Astrocyte (in vitro differentiated cells and primary cell): ENCODE measurements around the gene MMP28. TPM values are rescaled to one million over a fixed set of nuclear protein-coding genes. Genes with fewer than 3 reads are reported as not detected.

Experiments
- DNase-seq: peaks from one replicate; pipeline ENCODE4 v3.0.0-alpha.2; 2010; ENCODE audit warnings: low read depth
- FAIRE-seq: peaks from 2 replicates; lab custom pipeline; 2011; peaks lifted over from hg19 to GRCh38; lab: Jason Lieb, UNC
- H2AFZ ChIP-seq: 2 replicates; pipeline ENCODE4 v1.6.0; 2012; ENCODE audit warnings: low read depth, low read length, inconsistent platforms
- H3K27ac ChIP-seq: 2 replicates; pipeline ENCODE4 v1.5.1; 2011; ENCODE audit warnings: low read depth, low read length, inconsistent platforms
- H3K27me3 ChIP-seq: 2 replicates; pipeline ENCODE4 v1.6.0; 2011; ENCODE audit warnings: low read length, inconsistent platforms; ENCODE audit not compliant: insufficient read depth
- H3K36me3 ChIP-seq: 2 replicates; pipeline ENCODE4 v1.5.1; 2011; ENCODE audit warnings: low read length, inconsistent platforms; ENCODE audit not compliant: insufficient read depth
- H3K4me1 ChIP-seq: 2 replicates; pipeline ENCODE4 v1.5.1; 2011; ENCODE audit warnings: low read length, inconsistent platforms; ENCODE audit not compliant: insufficient read depth
- H3K4me2 ChIP-seq: 2 replicates; pipeline ENCODE4 v1.6.0; 2012; ENCODE audit warnings: low read length, inconsistent platforms
- H3K4me3 ChIP-seq: 2 replicates; pipeline ENCODE4 v1.5.1; 2011; ENCODE audit warnings: low read depth, mild to moderate bottlenecking, low read length, inconsistent platforms; ENCODE audit not compliant: insufficient read depth
- H3K79me2 ChIP-seq: 2 replicates; pipeline ENCODE4 v1.6.0; 2012; ENCODE audit warnings: mild to moderate bottlenecking, low read length, inconsistent platforms; ENCODE audit not compliant: insufficient read depth
- H3K9ac ChIP-seq: 2 replicates; pipeline ENCODE4 v1.6.0; 2012; ENCODE audit warnings: mild to moderate bottlenecking, low read length, inconsistent platforms
- H3K9me3 ChIP-seq: 2 replicates; pipeline ENCODE4 v1.5.1; 2012; ENCODE audit warnings: low read depth, mild to moderate bottlenecking, low read length, inconsistent platforms; ENCODE audit not compliant: insufficient read depth
- H4K20me1 ChIP-seq: 2 replicates; pipeline ENCODE4 v1.6.0; 2012; ENCODE audit warnings: low read length, inconsistent platforms; ENCODE audit not compliant: insufficient read depth
- H3K27ac Mint-ChIP-seq: one replicate; pipeline ENCODE4 v1.8.0; 2021; ENCODE audit warnings: mild to moderate bottlenecking, mixed read lengths; ENCODE audit not compliant: unreplicated experiment
- H3K27me3 Mint-ChIP-seq: one replicate; pipeline ENCODE4 v1.8.0; 2021; ENCODE audit warnings: low read depth, mixed read lengths; ENCODE audit not compliant: unreplicated experiment
- H3K36me3 Mint-ChIP-seq: one replicate; pipeline ENCODE4 v1.8.0; 2021; ENCODE audit warnings: low read depth, mixed read lengths; ENCODE audit not compliant: unreplicated experiment
- H3K4me1 Mint-ChIP-seq: one replicate; pipeline ENCODE4 v1.8.0; 2021; ENCODE audit warnings: low read depth, mixed read lengths; ENCODE audit not compliant: unreplicated experiment
- H3K4me3 Mint-ChIP-seq: one replicate; pipeline ENCODE4 v1.8.0; 2021; ENCODE audit warnings: mild to moderate bottlenecking, moderate library complexity, mixed read lengths; ENCODE audit not compliant: unreplicated experiment
- H3K9me3 Mint-ChIP-seq: one replicate; pipeline ENCODE4 v1.8.0; 2021; ENCODE audit warnings: mild to moderate bottlenecking, mixed read lengths; ENCODE audit not compliant: unreplicated experiment
- CTCF ChIP-seq: IDR thresholded peaks from 2 replicates; pipeline ENCODE4 v1.5.1; 2011; ENCODE audit warnings: low read depth, mild to moderate bottlenecking, inconsistent platforms, low read length, moderate library complexity; ENCODE audit not compliant: insufficient read depth
- EZH2 ChIP-seq: IDR thresholded peaks from 2 replicates; pipeline ENCODE4 v1.6.1; 2012; ENCODE audit warnings: mild to moderate bottlenecking, low read length, inconsistent platforms; ENCODE audit not compliant: insufficient read depth
- total RNA-seq: library from RNA; stranded (reverse); gene quantifications from 2 replicates; pipeline ENCODE4 v1.2.1, GENCODE V29; 2021

The MMP28 gene
- total RNA-seq, 1 donor from 2014 or later: 1.2 TPM

GRCh38 chr17:35808962-35809854 lies 13.8 kb upstream of the MMP28 start, which contains the start of gene TAF15:
Gene TAF15, plus strand, starts transcription at chr17:35809484. Its CDS starts 86 bp downstream, at chr17:35809570.
- Histone ChIP-seq H3K9me3 (no peaks in the 10 kb centered on the region), H3K36me3 (no peaks in the 10 kb centered on the region), H3K27ac (peak within 1 kb of the TSS; percentile 97), H3K79me2 (peaks cover 49% of the 10 kb centered on the region), H3K9ac (peak within 1 kb of the TSS; percentile 95), H3K4me1 (peaks cover 13% of the 10 kb centered on the region), H4K20me1 (peaks cover 46% of the 10 kb centered on the region), H3K27me3 (no peaks in the 10 kb centered on the region), H3K4me2 (peak within 1 kb of the TSS; percentile 90), H2AFZ (peak within 1 kb of the TSS; percentile 93), H3K4me3 (peak within 1 kb of the TSS; percentile 88)
- Mint-ChIP-seq H3K36me3 (peaks cover 2% of the 10 kb centered on the region), H3K4me3 (peak within 1 kb of the TSS; percentile 99), H3K27me3 (no peaks in the 10 kb centered on the region), H3K27ac (peak within 1 kb of the TSS; percentile 100), H3K4me1 (peaks cover 42% of the 10 kb centered on the region), H3K9me3 (no peaks in the 10 kb centered on the region)
- DNase-seq (peak; percentile 99), FAIRE-seq (no peak)
- TF ChIP-seq EZH2 (no peak), CTCF (peak; percentile 81)

GRCh38 chr17:35808240-35808961 lies 13.0 kb upstream of the MMP28 start:
- no peaks in the 10 kb centered on the region for H3K36me3 Mint-ChIP-seq
- peaks cover 40% of the 10 kb centered on the region for H3K4me1 Mint-ChIP-seq
- H3K4me3 ChIP-seq: peak overlapping the region; percentile 88
- DNase-seq (no peak), FAIRE-seq (no peak)
- H3K79me2 ChIP-seq: peaks cover 41% of the 10 kb centered on the region
- H3K4me1 ChIP-seq: peaks cover 13% of the 10 kb centered on the region
- H3K4me3 Mint-ChIP-seq: peak overlapping the region; percentile 99
- H3K9me3 ChIP-seq: no peaks in the 10 kb centered on the region
- TF ChIP-seq EZH2 (no peak), CTCF (no peak)
- H2AFZ ChIP-seq: peak overlapping the region; percentile 93
- peak overlapping the region; percentile 100 for H3K27ac Mint-ChIP-seq
- H4K20me1 ChIP-seq: peaks cover 39% of the 10 kb centered on the region
- H3K4me2 ChIP-seq: peak overlapping the region; percentile 90
- H3K9ac ChIP-seq: peak overlapping the region; percentile 95
- H3K27me3 Mint-ChIP-seq: no peaks in the 10 kb centered on the region
- no peaks in the 10 kb centered on the region for H3K9me3 Mint-ChIP-seq
- no peaks in the 10 kb centered on the region for H3K27me3 ChIP-seq
- no peaks in the 10 kb centered on the region for H3K36me3 ChIP-seq
- H3K27ac ChIP-seq: peak overlapping the region; percentile 97
